GM21825 (cell line): ENCODE data around the gene ANKRD12.
"Not testable (repeated sequence)": the region's sequence is repeated elsewhere in the genome, so short reads cannot be mapped to it uniquely, and the experiment has no call there.

ENCODE experiments used
- ATAC-seq: cut with Tn5 transposase; IDR thresholded peaks from one replicate; pipeline ENCODE4 v1.9.1; 2021; ENCODE audit warnings: mild to moderate bottlenecking, moderate library complexity; ENCODE audit not compliant: unreplicated experiment

ANKRD12 gene

GRCh38 chr18:9226463-9226862, 89.9 kb downstream of the ANKRD12 start:
- no peak for ATAC-seq

- no peak for ATAC-seq
These were observed 95.4 kb downstream of the ANKRD12 start for GRCh38 chr18:9231852-9232486.

- ATAC-seq, result no peak
These were observed 96.4 kb downstream of the ANKRD12 start for GRCh38 chr18:9232977-9233376.

GRCh38 chr18:9233771-9234440, 97.3 kb downstream of the ANKRD12 start:
- no peak for ATAC-seq

GRCh38 chr18:9234528-9234927, 97.9 kb downstream of the ANKRD12 start:
- ATAC-seq, result no peak

DNA sequence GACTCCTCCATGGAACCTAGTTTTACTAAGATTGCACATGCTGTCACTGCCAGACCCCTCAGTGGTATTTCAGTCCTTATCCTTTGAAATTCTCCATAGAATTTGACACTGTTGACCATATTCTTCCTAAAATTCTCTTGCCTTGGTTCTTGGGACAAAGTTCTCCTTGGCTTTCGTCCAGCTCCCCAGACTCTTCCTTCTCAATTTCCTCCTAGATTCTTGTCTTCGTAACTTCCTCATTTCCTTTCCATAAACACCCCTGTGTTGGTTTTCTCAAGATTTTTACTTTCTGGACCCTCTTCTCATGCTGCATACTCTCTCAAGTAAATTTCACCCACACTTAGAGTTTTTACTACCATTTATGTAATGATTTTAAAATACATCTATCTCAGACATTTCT, 101.4 kb downstream of the ANKRD12 start:
- no peak for ATAC-seq

- no peak for ATAC-seq
These were observed 103.1 kb downstream of the ANKRD12 start for GRCh38 chr18:9239720-9240119.

- no peak for ATAC-seq
These were observed 103.7 kb downstream of the ANKRD12 start for GRCh38 chr18:9240270-9240669.

- ATAC-seq, result no peak
These were observed 106.4 kb downstream of the ANKRD12 start for GRCh38 chr18:9243029-9243428.

- no peak for ATAC-seq
These were observed 107.8 kb downstream of the ANKRD12 start for GRCh38 chr18:9244376-9244775.

DNA sequence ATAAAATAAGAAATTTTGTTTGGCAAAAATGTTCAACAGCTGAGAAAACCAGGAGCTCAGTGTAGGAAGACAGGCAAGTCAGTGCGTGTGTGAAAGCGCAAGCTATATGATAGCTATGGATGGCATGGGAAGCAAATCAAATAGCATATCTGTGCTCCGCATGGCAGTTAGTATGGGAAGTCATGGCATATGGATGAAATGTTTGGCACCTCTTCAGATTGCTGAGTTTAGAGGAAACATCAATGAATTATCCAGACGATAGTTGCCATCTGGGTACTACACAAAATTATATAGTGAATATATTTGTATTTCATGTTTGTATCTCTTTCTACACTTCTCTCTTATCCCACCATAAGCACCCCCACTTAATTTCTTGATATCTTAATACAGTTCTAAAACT, 112.1 kb downstream of the ANKRD12 start:
- no peak for ATAC-seq

DNA sequence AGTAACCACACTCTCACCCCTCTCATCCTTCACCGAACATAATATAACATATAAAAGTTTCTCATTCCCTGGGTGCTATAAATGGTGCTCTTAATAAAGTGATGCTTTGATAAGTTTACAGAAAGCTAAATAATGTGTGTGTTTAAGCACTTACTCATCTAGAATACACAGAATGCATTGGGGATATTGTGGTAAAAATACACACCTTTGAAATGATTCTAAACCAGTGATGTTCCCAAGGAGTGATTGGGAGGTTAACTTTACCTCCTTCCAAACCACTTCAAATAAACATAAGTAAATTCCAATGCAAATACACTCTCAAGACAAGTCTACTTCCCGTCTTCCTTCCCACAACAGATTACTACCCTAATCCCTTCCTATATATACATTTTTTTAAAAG, 112.7 kb downstream of the ANKRD12 start:
- no peak for ATAC-seq

- no peak for ATAC-seq
These were observed 122.6 kb downstream of the ANKRD12 start for GRCh38 chr18:9259173-9259572.

- no peak for ATAC-seq
These were observed 124.1 kb downstream of the ANKRD12 start for GRCh38 chr18:9260388-9261380.

- no peak for ATAC-seq
These were observed 126.7 kb downstream of the ANKRD12 start for GRCh38 chr18:9263264-9263663.

GRCh38 chr18:9264797-9265196, 128.2 kb downstream of the ANKRD12 start:
- ATAC-seq, result not testable (repeated sequence)

- no peak for ATAC-seq
These were observed 136.6 kb downstream of the ANKRD12 start for GRCh38 chr18:9273221-9273620.

- no peak for ATAC-seq
These were observed 139.3 kb downstream of the ANKRD12 start for GRCh38 chr18:9275890-9276289.

DNA sequence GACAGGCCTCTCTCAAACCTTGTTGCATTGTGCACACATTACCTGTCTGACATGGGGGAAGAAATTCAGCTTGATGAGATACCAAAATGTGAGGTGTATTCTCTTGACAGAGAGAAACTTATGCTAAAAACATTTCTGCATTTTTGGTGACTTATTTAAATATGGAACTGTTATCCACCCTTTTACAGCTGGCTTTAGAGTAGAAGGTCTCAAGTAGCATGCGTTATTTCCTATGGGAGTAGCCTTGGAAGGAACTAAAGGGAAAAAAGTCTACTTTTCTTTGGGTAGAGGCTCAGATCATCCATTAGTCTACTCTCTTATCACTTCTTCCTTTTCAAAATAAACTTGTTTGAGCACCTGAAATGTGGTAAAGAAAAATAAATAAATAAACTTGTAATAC, 141.4 kb downstream of the ANKRD12 start:
- no peak for ATAC-seq

DNA sequence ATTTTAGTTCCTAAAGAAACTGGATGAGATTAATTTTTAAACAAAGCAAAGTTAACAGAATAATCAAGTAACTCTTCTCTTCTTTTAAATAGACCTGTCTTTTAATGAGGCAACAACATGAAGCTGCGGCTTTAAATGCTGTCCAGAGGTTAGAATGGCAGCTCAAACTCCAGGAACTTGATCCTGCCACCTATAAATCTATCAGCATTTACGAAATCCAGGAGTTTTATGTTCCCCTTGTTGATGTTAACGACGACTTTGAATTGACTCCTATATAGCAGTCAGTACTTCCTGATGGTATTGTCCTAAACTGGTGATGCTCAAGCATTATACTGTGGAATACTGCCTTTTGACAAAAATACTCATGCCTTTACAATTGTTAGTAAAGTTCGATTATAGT, 144.3 kb downstream of the ANKRD12 start:
- ATAC-seq, result no peak

GRCh38 chr18:9281780-9282179, 145.2 kb downstream of the ANKRD12 start:
- ATAC-seq, result no peak

DNA sequence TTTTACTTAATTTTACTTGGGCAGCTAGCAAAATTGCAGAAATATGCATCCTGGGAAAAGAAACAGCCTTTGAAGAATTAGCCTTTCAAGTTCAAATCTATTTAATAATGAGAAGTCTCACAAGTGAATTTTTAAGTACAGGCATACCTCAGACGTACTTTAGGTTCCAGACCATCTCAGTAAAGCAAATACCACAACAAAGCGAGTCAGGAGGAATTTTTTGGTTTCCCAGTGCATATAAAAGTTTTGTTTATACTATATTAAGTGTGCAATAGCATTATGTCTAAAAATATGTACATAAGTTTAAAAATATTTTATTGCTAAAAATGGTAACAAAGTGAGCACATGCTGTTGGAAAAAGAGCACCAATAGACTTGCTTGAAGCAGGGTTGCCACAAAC, 147.2 kb downstream of the ANKRD12 start:
- ATAC-seq, result no peak
